Prostate gland (tissue), 2 donors: ENCODE data around the gene CKMT2.

Experiments used
- CTCF ChIP-seq, 4 experiments: fragments of 200-600 bp in 2 of 4; fragments of 450-650 bp in 2 of 4; sonication (generic) in 2 of 4; IDR thresholded peaks; 1 replicate in 3 of 4; 2 replicates in 1 of 4; pipeline ENCODE4 v1.5.1; 2016 to 2019; ENCODE audit warnings: antibody characterized with exemption in 4 of 4, mild to moderate bottlenecking in 2 of 4, moderate library complexity in 2 of 4
- POLR2AphosphoS5 ChIP-seq: sonication (generic); formaldehyde crosslinking; IDR thresholded peaks from one replicate; pipeline ENCODE4 v1.6.1; 2017; ENCODE audit warnings: antibody characterized with exemption

- no peak for TF ChIP-seq CTCF (IDR thresholded peaks at IDR 0.05)
- no peak for TF ChIP-seq POLR2AphosphoS5
Observed at GRCh38 chr5:81195335-81195929, 37.7 kb upstream of the CKMT2 start.
